GM23338 (cell line): ENCODE measurements around the gene REEP6. TPM values are rescaled to one million over a fixed set of nuclear protein-coding genes. Genes with fewer than 3 reads are reported as not detected.
"Not testable (repeated sequence)": the region's sequence is repeated elsewhere in the genome, so short reads cannot be mapped to it uniquely, and the experiment has no call there.

ENCODE experiments used
- ATAC-seq: fragments of 200-7000 bp; cut with Tn5 transposase; 3 replicates; pipeline ENCODE4 v1.9.1; 2020
- DNase-seq: peaks from one replicate; pipeline ENCODE4 v3.0.0-alpha.2; 2015; ENCODE audit warnings: low spot score
- H2AFZ ChIP-seq: fragments of 200-600 bp; sonication (generic); 2 replicates; pipeline ENCODE4 v1.8.0; 2016; ENCODE audit warnings: antibody characterized with exemption, mild to moderate bottlenecking, moderate library complexity
- H3F3A ChIP-seq: fragments of 200-600 bp; sonication (generic); replicated peaks from 2 replicates; pipeline ENCODE4 v1.8.0; 2017; ENCODE audit warnings: antibody characterized with exemption, mixed run types, low read depth
- H3K27ac ChIP-seq: fragments of 200-600 bp; sonication (generic); 2 replicates; pipeline ENCODE4 v1.6.1; 2016; ENCODE audit warnings: low read depth
- H3K27me3 ChIP-seq: fragments of 200-600 bp; sonication (generic); 2 replicates; pipeline ENCODE4 v1.8.0; 2016; ENCODE audit warnings: mild to moderate bottlenecking, mixed run types, moderate library complexity; ENCODE audit not compliant: insufficient read depth
- H3K36me3 ChIP-seq: fragments of 200-600 bp; sonication (generic); 2 replicates; pipeline ENCODE4 v1.8.0; 2016; ENCODE audit warnings: mild to moderate bottlenecking; ENCODE audit not compliant: insufficient read depth
- H3K4me1 ChIP-seq: fragments of 200-600 bp; sonication (generic); 2 replicates; pipeline ENCODE4 v1.8.0; 2016; ENCODE audit warnings: mild to moderate bottlenecking, moderate library complexity; ENCODE audit not compliant: insufficient read depth
- H3K4me2 ChIP-seq: fragments of 200-600 bp; sonication (generic); 2 replicates; pipeline ENCODE4 v1.7.1; 2017; ENCODE audit warnings: mixed run types
- H3K4me3 ChIP-seq: fragments of 200-600 bp; sonication (generic); 2 replicates; pipeline ENCODE4 v1.6.1; 2016; ENCODE audit warnings: mixed run types
- H3K79me2 ChIP-seq: fragments of 200-600 bp; sonication (generic); replicated peaks from 2 replicates; pipeline ENCODE4 v1.8.0; 2017; ENCODE audit warnings: mild to moderate bottlenecking; ENCODE audit not compliant: insufficient read depth
- H3K9me2 ChIP-seq: fragments of 200-600 bp; sonication (generic); 2 replicates; pipeline ENCODE4 v1.8.0; 2017; ENCODE audit not compliant: insufficient read depth
- H4K20me1 ChIP-seq: fragments of 200-600 bp; sonication (generic); replicated peaks from 2 replicates; pipeline ENCODE4 v1.8.0; 2017; ENCODE audit warnings: mild to moderate bottlenecking; ENCODE audit not compliant: insufficient read depth
- H3K27ac Mint-ChIP-seq: 2 replicates; pipeline ENCODE4 v1.8.0; 2020; ENCODE audit warnings: inconsistent platforms, mild to moderate bottlenecking, moderate library complexity, mixed read lengths
- H3K27me3 Mint-ChIP-seq: 3 replicates; pipeline ENCODE4 v1.8.0; 2022; ENCODE audit warnings: low read depth, mild to moderate bottlenecking, moderate library complexity, mixed read lengths, inconsistent platforms; ENCODE audit not compliant: insufficient read depth, poor library complexity
- H3K36me3 Mint-ChIP-seq: 3 replicates; pipeline ENCODE4 v1.8.0; 2021; ENCODE audit warnings: low read depth, mild to moderate bottlenecking, inconsistent platforms, moderate library complexity, mixed read lengths
- H3K4me1 Mint-ChIP-seq: 3 replicates; pipeline ENCODE4 v1.8.0; 2020; ENCODE audit warnings: mild to moderate bottlenecking, inconsistent platforms, mixed read lengths
- H3K4me3 Mint-ChIP-seq: 3 replicates; pipeline ENCODE4 v1.8.0; 2021; ENCODE audit warnings: moderate library complexity, mild to moderate bottlenecking, inconsistent platforms, mixed read lengths
- H3K9me3 Mint-ChIP-seq: 3 replicates; pipeline ENCODE4 v1.8.0; 2020; ENCODE audit warnings: moderate library complexity, mild to moderate bottlenecking, inconsistent platforms, mixed read lengths
- CREB1 ChIP-seq: fragments of 250-450 bp; sonication (Bioruptor Pico); IDR thresholded peaks from 2 replicates; pipeline ENCODE4 v1.5.0; 2020; ENCODE audit warnings: low read depth, mild to moderate bottlenecking, moderate library complexity
- EZH2 ChIP-seq: fragments of 200-600 bp; sonication (generic); IDR thresholded peaks from one replicate; pipeline ENCODE4 v1.8.0; 2017; ENCODE audit warnings: antibody characterized with exemption, mild to moderate bottlenecking, low read depth; ENCODE audit not compliant: unreplicated experiment
- EZH2phosphoT487 ChIP-seq: fragments of 200-600 bp; sonication (generic); IDR thresholded peaks from one replicate; pipeline ENCODE4 v1.8.1; 2018; ENCODE audit warnings: antibody characterized with exemption; ENCODE audit not compliant: unreplicated experiment
- JUNB ChIP-seq: IDR thresholded peaks from one replicate; pipeline ENCODE4 v1.6.1; 2016; ENCODE audit warnings: antibody characterized with exemption; ENCODE audit not compliant: unreplicated experiment
- NANOG ChIP-seq: IDR thresholded peaks from 2 replicates; pipeline ENCODE4 v1.6.1; 2016; ENCODE audit warnings: antibody characterized with exemption, borderline replicate concordance
- POLR2AphosphoS5 ChIP-seq: IDR thresholded peaks from 2 replicates; pipeline ENCODE4 v1.6.1; 2016; ENCODE audit warnings: antibody characterized with exemption, low read depth
- STAT1 ChIP-seq: IDR thresholded peaks from one replicate; pipeline ENCODE4 v1.6.1; 2016; ENCODE audit warnings: antibody characterized with exemption; ENCODE audit not compliant: unreplicated experiment
- polyA plus RNA-seq: library from polyadenylated mRNA; unstranded; fragments of >200 nt; fragmentation: Nextera tagmentation; extraction: Ambion mirVana; gene quantifications from 2 replicates; pipeline ENCODE4 v1.2.1, GENCODE V29; 2016
- total RNA-seq: library from RNA; depleted of rRNA; stranded (reverse); fragments of >200 nt; shearing (Covaris generic); gene quantifications from 2 replicates; pipeline ENCODE4 v1.2.3, GENCODE V29; 2014
- TF ChIP-seq, protein P1 (sequence below): fragments of 250-450 bp; sonication (Bioruptor Pico); IDR thresholded peaks from 2 replicates; pipeline ENCODE4 v1.5.0; 2020; ENCODE audit warnings: mild to moderate bottlenecking, moderate library complexity
- TF ChIP-seq, protein P2 (sequence below): IDR thresholded peaks from one replicate; pipeline ENCODE4 v1.6.1; 2018; ENCODE audit warnings: antibody characterized with exemption; ENCODE audit not compliant: unreplicated experiment
- TF ChIP-seq, protein P3 (sequence below), 2 experiments: fragments of 200-600 bp in 1 of 2; sonication (generic) in 1 of 2; conservative IDR thresholded peaks; 2 replicates each; pipeline versions ENCODE4 v1.5.1 to v1.6.1; 2016 to 2017; ENCODE audit warnings: antibody characterized with exemption in 2 of 2, low read depth in 2 of 2, mild to moderate bottlenecking in 2 of 2, moderate library complexity in 1 of 2
- TF ChIP-seq, protein P4 (sequence below): IDR thresholded peaks from 2 replicates; pipeline ENCODE4 v1.6.1; 2016; ENCODE audit warnings: antibody characterized with exemption

The REEP6 gene
- total and polyA plus RNA-seq, 2 experiments from 2014 or later = 15.2 to 20.0 TPM

DNA sequence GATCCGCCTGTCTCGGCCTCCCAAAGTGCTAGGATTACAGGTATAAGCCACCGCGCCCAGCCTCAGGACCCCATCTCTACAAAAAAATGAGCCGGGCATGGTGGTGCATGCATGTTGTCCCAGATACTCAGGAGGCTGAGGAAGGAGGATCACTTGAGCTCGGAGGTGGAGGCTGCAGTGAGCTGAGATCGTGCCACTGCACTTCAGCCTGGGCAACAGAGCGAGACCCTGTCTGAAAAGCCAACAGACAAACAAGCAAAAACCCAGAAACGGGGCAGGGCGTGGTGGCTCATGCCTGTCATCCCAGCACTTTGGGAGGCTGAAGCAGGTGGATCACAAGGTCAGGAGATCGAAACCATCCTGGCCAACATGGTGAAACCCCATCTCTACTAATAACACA lies 39.9 kb downstream of the REEP6 start:
- not testable (repeated sequence) for H3K36me3 ChIP-seq, H3K9me2 ChIP-seq, H3K27ac Mint-ChIP-seq, ATAC-seq, H3K4me3 ChIP-seq, H3K9me3 Mint-ChIP-seq, H2AFZ ChIP-seq, H3K4me3 Mint-ChIP-seq, H3F3A ChIP-seq, H3K4me1 Mint-ChIP-seq, H4K20me1 ChIP-seq, H3K4me1 ChIP-seq, H3K4me2 ChIP-seq, DNase-seq, H3K27ac ChIP-seq, H3K79me2 ChIP-seq, H3K27me3 ChIP-seq, H3K36me3 Mint-ChIP-seq
- peaks cover 12% of the 10 kb centered on the region for H3K27me3 Mint-ChIP-seq

DNA sequence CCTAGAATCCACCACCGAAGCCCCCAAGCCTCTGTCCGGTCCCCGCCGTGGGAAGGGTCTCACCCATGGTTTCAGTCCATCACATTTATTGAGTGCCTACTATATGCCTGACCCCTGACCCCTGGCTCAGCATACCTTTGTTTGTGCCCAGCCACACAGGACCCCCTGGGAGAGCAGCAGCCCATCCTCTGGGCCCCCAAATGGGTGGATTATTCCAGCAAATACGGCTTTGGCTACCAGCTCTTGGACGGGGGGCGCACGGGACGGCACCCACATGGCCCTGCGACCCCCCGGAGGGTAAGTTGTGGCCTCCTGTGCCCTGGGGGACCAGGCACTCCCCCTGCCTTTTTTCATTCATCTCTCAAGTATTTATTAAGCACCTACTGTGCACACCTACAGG lies 40.6 kb downstream of the REEP6 start:
- ATAC-seq = no peak

More for the DNA sequence above, 40.6 kb downstream of the REEP6 start:
- Histone ChIP-seq H3K36me3 (no peaks in the 10 kb centered on the region), H3K4me1 (no peaks in the 10 kb centered on the region), H3K79me2 (no peaks in the 10 kb centered on the region), H3K9me2 (no peaks in the 10 kb centered on the region), H3K27ac (no peak overlapping the region), H3K4me3 (no peak overlapping the region), H3F3A (no peaks in the 10 kb centered on the region), H3K4me2 (no peak overlapping the region), H2AFZ (no peak overlapping the region), H3K27me3 (no peaks in the 10 kb centered on the region), H4K20me1 (no peaks in the 10 kb centered on the region)
- Mint-ChIP-seq H3K27ac (no peak overlapping the region), H3K4me1 (no peaks in the 10 kb centered on the region), H3K36me3 (no peaks in the 10 kb centered on the region), H3K9me3 (no peaks in the 10 kb centered on the region), H3K27me3 (peaks cover 11% of the 10 kb centered on the region), H3K4me3 (no peak overlapping the region)
- no peak for DNase-seq
- TF ChIP-seq EZH2 (no peak), JUNB (no peak), EZH2phosphoT487 (no peak), POLR2AphosphoS5 (no peak), CREB1 (CRISPR knock-in tag) (no peak), STAT1 (no peak), NANOG (no peak)
- TF ChIP-seq, protein P1, sequence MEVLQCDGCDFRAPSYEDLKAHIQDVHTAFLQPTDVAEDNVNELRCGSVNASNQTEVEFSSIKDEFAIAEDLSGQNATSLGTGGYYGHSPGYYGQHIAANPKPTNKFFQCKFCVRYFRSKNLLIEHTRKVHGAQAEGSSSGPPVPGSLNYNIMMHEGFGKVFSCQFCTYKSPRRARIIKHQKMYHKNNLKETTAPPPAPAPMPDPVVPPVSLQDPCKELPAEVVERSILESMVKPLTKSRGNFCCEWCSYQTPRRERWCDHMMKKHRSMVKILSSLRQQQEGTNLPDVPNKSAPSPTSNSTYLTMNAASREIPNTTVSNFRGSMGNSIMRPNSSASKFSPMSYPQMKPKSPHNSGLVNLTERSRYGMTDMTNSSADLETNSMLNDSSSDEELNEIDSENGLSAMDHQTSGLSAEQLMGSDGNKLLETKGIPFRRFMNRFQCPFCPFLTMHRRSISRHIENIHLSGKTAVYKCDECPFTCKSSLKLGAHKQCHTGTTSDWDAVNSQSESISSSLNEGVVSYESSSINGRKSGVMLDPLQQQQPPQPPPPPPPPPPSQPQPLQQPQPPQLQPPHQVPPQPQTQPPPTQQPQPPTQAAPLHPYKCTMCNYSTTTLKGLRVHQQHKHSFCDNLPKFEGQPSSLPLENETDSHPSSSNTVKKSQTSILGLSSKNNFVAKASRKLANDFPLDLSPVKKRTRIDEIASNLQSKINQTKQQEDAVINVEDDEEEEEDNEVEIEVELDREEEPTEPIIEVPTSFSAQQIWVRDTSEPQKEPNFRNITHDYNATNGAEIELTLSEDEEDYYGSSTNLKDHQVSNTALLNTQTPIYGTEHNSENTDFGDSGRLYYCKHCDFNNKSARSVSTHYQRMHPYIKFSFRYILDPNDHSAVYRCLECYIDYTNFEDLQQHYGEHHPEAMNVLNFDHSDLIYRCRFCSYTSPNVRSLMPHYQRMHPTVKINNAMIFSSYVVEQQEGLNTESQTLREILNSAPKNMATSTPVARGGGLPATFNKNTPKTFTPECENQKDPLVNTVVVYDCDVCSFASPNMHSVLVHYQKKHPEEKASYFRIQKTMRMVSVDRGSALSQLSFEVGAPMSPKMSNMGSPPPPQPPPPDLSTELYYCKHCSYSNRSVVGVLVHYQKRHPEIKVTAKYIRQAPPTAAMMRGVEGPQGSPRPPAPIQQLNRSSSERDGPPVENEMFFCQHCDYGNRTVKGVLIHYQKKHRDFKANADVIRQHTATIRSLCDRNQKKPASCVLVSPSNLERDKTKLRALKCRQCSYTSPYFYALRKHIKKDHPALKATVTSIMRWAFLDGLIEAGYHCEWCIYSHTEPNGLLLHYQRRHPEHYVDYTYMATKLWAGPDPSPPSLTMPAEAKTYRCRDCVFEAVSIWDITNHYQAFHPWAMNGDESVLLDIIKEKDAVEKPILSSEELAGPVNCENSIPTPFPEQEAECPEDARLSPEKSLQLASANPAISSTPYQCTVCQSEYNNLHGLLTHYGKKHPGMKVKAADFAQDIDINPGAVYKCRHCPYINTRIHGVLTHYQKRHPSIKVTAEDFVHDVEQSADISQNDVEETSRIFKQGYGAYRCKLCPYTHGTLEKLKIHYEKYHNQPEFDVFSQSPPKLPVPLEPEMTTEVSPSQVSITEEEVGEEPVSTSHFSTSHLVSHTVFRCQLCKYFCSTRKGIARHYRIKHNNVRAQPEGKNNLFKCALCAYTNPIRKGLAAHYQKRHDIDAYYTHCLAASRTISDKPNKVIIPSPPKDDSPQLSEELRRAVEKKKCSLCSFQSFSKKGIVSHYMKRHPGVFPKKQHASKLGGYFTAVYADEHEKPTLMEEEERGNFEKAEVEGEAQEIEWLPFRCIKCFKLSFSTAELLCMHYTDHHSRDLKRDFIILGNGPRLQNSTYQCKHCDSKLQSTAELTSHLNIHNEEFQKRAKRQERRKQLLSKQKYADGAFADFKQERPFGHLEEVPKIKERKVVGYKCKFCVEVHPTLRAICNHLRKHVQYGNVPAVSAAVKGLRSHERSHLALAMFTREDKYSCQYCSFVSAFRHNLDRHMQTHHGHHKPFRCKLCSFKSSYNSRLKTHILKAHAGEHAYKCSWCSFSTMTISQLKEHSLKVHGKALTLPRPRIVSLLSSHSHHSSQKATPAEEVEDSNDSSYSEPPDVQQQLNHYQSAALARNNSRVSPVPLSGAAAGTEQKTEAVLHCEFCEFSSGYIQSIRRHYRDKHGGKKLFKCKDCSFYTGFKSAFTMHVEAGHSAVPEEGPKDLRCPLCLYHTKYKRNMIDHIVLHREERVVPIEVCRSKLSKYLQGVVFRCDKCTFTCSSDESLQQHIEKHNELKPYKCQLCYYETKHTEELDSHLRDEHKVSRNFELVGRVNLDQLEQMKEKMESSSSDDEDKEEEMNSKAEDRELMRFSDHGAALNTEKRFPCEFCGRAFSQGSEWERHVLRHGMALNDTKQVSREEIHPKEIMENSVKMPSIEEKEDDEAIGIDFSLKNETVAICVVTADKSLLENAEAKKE (CRISPR knock-in tag) = no peak
- TF ChIP-seq, protein P2, sequence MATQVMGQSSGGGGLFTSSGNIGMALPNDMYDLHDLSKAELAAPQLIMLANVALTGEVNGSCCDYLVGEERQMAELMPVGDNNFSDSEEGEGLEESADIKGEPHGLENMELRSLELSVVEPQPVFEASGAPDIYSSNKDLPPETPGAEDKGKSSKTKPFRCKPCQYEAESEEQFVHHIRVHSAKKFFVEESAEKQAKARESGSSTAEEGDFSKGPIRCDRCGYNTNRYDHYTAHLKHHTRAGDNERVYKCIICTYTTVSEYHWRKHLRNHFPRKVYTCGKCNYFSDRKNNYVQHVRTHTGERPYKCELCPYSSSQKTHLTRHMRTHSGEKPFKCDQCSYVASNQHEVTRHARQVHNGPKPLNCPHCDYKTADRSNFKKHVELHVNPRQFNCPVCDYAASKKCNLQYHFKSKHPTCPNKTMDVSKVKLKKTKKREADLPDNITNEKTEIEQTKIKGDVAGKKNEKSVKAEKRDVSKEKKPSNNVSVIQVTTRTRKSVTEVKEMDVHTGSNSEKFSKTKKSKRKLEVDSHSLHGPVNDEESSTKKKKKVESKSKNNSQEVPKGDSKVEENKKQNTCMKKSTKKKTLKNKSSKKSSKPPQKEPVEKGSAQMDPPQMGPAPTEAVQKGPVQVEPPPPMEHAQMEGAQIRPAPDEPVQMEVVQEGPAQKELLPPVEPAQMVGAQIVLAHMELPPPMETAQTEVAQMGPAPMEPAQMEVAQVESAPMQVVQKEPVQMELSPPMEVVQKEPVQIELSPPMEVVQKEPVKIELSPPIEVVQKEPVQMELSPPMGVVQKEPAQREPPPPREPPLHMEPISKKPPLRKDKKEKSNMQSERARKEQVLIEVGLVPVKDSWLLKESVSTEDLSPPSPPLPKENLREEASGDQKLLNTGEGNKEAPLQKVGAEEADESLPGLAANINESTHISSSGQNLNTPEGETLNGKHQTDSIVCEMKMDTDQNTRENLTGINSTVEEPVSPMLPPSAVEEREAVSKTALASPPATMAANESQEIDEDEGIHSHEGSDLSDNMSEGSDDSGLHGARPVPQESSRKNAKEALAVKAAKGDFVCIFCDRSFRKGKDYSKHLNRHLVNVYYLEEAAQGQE = no peak
- TF ChIP-seq, protein P3, sequence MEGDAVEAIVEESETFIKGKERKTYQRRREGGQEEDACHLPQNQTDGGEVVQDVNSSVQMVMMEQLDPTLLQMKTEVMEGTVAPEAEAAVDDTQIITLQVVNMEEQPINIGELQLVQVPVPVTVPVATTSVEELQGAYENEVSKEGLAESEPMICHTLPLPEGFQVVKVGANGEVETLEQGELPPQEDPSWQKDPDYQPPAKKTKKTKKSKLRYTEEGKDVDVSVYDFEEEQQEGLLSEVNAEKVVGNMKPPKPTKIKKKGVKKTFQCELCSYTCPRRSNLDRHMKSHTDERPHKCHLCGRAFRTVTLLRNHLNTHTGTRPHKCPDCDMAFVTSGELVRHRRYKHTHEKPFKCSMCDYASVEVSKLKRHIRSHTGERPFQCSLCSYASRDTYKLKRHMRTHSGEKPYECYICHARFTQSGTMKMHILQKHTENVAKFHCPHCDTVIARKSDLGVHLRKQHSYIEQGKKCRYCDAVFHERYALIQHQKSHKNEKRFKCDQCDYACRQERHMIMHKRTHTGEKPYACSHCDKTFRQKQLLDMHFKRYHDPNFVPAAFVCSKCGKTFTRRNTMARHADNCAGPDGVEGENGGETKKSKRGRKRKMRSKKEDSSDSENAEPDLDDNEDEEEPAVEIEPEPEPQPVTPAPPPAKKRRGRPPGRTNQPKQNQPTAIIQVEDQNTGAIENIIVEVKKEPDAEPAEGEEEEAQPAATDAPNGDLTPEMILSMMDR (conservative IDR thresholded peaks at IDR 0.05; ENCODE audit: low read depth in 2 of 2) = no peak
- TF ChIP-seq, protein P4, sequence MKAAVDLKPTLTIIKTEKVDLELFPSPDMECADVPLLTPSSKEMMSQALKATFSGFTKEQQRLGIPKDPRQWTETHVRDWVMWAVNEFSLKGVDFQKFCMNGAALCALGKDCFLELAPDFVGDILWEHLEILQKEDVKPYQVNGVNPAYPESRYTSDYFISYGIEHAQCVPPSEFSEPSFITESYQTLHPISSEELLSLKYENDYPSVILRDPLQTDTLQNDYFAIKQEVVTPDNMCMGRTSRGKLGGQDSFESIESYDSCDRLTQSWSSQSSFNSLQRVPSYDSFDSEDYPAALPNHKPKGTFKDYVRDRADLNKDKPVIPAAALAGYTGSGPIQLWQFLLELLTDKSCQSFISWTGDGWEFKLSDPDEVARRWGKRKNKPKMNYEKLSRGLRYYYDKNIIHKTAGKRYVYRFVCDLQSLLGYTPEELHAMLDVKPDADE = no peak
